ENCODE data around the gene PRDM5.
A peak's percentile ranks its signal among the peaks of the same experiment; 100 is the strongest.

PRDM5 gene

DNA sequence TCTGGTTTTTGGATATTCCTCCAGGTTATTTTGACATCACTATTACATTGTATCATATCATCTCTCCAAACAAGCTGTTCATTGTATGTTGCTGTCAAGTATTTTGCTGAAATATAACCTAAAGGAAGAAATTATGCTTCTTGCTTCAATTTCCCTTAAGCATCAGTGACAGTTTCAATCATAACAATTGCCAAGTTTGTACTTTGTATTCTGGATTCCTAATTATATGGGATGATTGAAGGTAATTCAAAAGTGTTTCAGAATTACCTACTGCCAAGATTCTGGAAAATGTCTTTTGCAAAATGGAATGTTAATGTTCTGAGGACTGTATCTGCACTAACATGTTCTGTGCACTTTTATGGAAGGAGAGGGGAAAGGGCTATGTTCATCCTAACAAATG is 228.7 kb downstream of the PRDM5 start:
- Histone ChIP-seq H3K27ac (ENCODE audit: low read length, poor library complexity, severe bottlenecking) (no peak overlapping the region), H3K18ac (ENCODE audit: low read depth in 1 of 2, low read length in 2 of 2) (no peak overlapping the region), H3K9me3 (ENCODE audit: control insufficient read depth, low read length) (no peaks in the 10 kb centered on the region), H2BK15ac (ENCODE audit: low read depth, poor library complexity, severe bottlenecking) (no peak overlapping the region), H3K4me2 (ENCODE audit: low read length, poor library complexity, severe bottlenecking) (no peak overlapping the region), H3K36me3 (ENCODE audit: control insufficient read depth in 1 of 2, insufficient read depth in 2 of 2, low read depth in 1 of 2, low read length in 2 of 2) (no peaks in the 10 kb centered on the region), H3K4ac (ENCODE audit: low read depth in 1 of 2, low read length in 2 of 2) (no peak overlapping the region), H3K4me3 (ENCODE audit: insufficient read depth in 1 of 2, low read depth in 1 of 2, low read length in 2 of 2) (no peak overlapping the region), H2AK5ac (ENCODE audit: low read length, severe bottlenecking) (no peak overlapping the region), H4K8ac (ENCODE audit: low read length) (no peak overlapping the region), H3K23ac (ENCODE audit: low read length in 2 of 2) (no peak overlapping the region), H3K14ac (ENCODE audit: low read length in 2 of 2) (no peak overlapping the region), H2BK12ac (ENCODE audit: low read length in 2 of 2) (no peak overlapping the region), H2AFZ (ENCODE audit: low read depth, low read length) (no peak overlapping the region), H3K4me1 (ENCODE audit: control insufficient read depth, insufficient read depth, low read depth, low read length) (no peaks in the 10 kb centered on the region), H2BK120ac (ENCODE audit: low read depth, low read length) (no peak overlapping the region), H3K9ac (ENCODE audit: low read length) (no peak overlapping the region), H3K27me3 (ENCODE audit: control insufficient read depth in 1 of 2, insufficient read depth in 1 of 2, low read length in 2 of 2) (no peaks in the 10 kb centered on the region), H3K79me1 (replicated peaks; ENCODE audit: low read length, poor library complexity, severe bottlenecking) (no peaks in the 10 kb centered on the region), H2BK5ac (ENCODE audit: low read depth, low read length, poor library complexity, severe bottlenecking) (no peak overlapping the region), H4K91ac (ENCODE audit: low read length) (no peak overlapping the region)
- DNase-seq = no peak

DNA sequence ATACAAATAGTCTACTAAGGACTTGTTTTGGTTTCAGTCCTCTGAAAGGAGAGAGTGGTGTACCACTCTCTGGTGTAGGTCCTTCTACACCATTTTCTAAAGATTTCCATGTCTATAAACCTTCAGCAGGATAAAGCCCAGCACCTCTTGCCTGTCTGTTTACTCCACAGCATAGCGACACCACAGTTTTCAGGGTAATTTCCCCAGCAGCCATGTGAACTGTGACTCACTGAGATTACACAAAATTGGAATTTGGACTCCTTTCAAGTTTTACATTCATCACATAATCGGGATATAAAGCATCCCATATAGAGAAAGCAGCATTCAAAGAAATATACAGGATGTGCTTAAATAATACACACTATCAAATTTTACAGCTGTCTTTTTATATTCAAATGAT is 229.6 kb downstream of the PRDM5 start:
- Histone ChIP-seq H2AFZ (ENCODE audit: low read depth, low read length) (no peak overlapping the region), H3K9ac (ENCODE audit: low read length) (peak overlapping the region; percentile 86), H3K23ac (ENCODE audit: low read length in 2 of 2) (no peak overlapping the region), H2BK120ac (ENCODE audit: low read depth, low read length) (no peak overlapping the region), H3K79me1 (replicated peaks; ENCODE audit: low read length, poor library complexity, severe bottlenecking) (no peaks in the 10 kb centered on the region), H3K9me3 (ENCODE audit: control insufficient read depth, low read length) (no peaks in the 10 kb centered on the region), H3K36me3 (ENCODE audit: control insufficient read depth in 1 of 2, insufficient read depth in 2 of 2, low read depth in 1 of 2, low read length in 2 of 2) (no peaks in the 10 kb centered on the region), H2BK5ac (ENCODE audit: low read depth, low read length, poor library complexity, severe bottlenecking) (no peak overlapping the region), H3K18ac (ENCODE audit: low read depth in 1 of 2, low read length in 2 of 2) (no peak overlapping the region), H2BK15ac (ENCODE audit: low read depth, poor library complexity, severe bottlenecking) (no peak overlapping the region), H3K27ac (ENCODE audit: low read length, poor library complexity, severe bottlenecking) (no peak overlapping the region), H2AK5ac (ENCODE audit: low read length, severe bottlenecking) (no peak overlapping the region), H3K27me3 (ENCODE audit: control insufficient read depth in 1 of 2, insufficient read depth in 1 of 2, low read length in 2 of 2) (no peaks in the 10 kb centered on the region), H3K4me1 (ENCODE audit: control insufficient read depth, insufficient read depth, low read depth, low read length) (no peaks in the 10 kb centered on the region), H4K91ac (ENCODE audit: low read length) (no peak overlapping the region), H2BK12ac (ENCODE audit: low read length in 2 of 2) (no peak overlapping the region), H3K4me3 (ENCODE audit: insufficient read depth in 1 of 2, low read depth in 1 of 2, low read length in 2 of 2) (no peak overlapping the region), H3K4me2 (ENCODE audit: low read length, poor library complexity, severe bottlenecking) (no peak overlapping the region), H3K14ac (ENCODE audit: low read length in 2 of 2) (no peak overlapping the region), H3K4ac (ENCODE audit: low read depth in 1 of 2, low read length in 2 of 2) (no peak overlapping the region), H4K8ac (ENCODE audit: low read length) (no peak overlapping the region)
- DNase-seq = peak; percentile 95
- WGBS = 4% methylated on average over 1 of the region's 2 CpGs

DNA sequence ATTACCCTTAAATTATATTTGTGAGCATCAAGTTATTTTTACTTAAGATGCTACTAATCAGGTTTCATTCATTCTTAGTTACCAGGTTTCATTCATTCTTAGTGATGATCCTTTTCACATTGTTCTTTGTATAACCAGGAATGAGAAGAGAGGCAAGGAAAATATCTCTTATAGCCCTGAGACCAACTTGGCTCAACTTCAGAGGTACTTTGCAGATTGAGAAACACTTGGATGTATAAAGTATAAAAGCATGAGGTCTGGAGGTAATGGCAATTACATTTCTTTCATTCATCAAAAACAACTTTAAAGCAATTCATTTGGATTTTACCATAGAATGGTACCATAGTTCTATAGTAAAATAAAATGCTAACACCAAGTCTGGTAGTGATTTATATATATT is 231.0 kb downstream of the PRDM5 start:
- H3K4me2 ChIP-seq (ENCODE audit: low read length, poor library complexity, severe bottlenecking) = no peak overlapping the region

DNA sequence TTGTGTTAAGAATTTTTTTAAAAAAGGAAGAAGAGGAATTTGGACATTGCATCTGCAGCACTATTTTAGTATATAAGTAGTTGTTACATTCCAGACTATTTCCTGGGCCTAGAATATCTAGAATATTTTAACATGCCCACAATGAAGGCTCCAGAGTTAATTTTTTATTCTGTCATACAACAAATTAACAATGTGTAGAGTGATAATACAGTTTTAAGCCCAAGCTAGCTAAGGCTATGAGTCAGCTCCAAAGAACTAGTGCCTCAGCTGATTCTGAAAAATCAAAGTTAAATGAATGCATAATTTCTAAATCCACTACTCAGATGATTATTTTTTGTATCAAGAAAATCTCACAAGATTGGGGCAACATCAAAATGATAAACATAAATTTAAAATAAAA is 231.4 kb downstream of the PRDM5 start:
- Histone ChIP-seq H2BK12ac (ENCODE audit: low read length in 2 of 2) (no peak overlapping the region), H4K91ac (ENCODE audit: low read length) (no peak overlapping the region), H3K27me3 (ENCODE audit: control insufficient read depth in 1 of 2, insufficient read depth in 1 of 2, low read length in 2 of 2) (no peaks in the 10 kb centered on the region), H3K4ac (ENCODE audit: low read depth in 1 of 2, low read length in 2 of 2) (no peak overlapping the region), H3K36me3 (ENCODE audit: control insufficient read depth in 1 of 2, insufficient read depth in 2 of 2, low read depth in 1 of 2, low read length in 2 of 2) (no peaks in the 10 kb centered on the region), H3K18ac (ENCODE audit: low read depth in 1 of 2, low read length in 2 of 2) (no peak overlapping the region), H2AFZ (ENCODE audit: low read depth, low read length) (no peak overlapping the region), H2BK5ac (ENCODE audit: low read depth, low read length, poor library complexity, severe bottlenecking) (no peak overlapping the region), H3K4me3 (ENCODE audit: insufficient read depth in 1 of 2, low read depth in 1 of 2, low read length in 2 of 2) (no peak overlapping the region), H3K23ac (ENCODE audit: low read length in 2 of 2) (no peak overlapping the region), H2BK15ac (ENCODE audit: low read depth, poor library complexity, severe bottlenecking) (no peak overlapping the region), H3K79me1 (replicated peaks; ENCODE audit: low read length, poor library complexity, severe bottlenecking) (no peaks in the 10 kb centered on the region), H3K9me3 (ENCODE audit: control insufficient read depth, low read length) (no peaks in the 10 kb centered on the region), H3K9ac (ENCODE audit: low read length) (peak overlapping the region; percentile 20), H3K4me1 (ENCODE audit: control insufficient read depth, insufficient read depth, low read depth, low read length) (no peaks in the 10 kb centered on the region), H2AK5ac (ENCODE audit: low read length, severe bottlenecking) (no peak overlapping the region), H3K14ac (ENCODE audit: low read length in 2 of 2) (no peak overlapping the region), H3K4me2 (ENCODE audit: low read length, poor library complexity, severe bottlenecking) (no peak overlapping the region), H4K8ac (ENCODE audit: low read length) (no peak overlapping the region), H2BK120ac (ENCODE audit: low read depth, low read length) (no peak overlapping the region), H3K27ac (ENCODE audit: low read length, poor library complexity, severe bottlenecking) (no peak overlapping the region)
- no peak for DNase-seq

More for the DNA sequence above, 231.0 kb downstream of the PRDM5 start:
- H2AFZ ChIP-seq (ENCODE audit: low read depth, low read length) = no peak overlapping the region
- H3K4me1 ChIP-seq (ENCODE audit: control insufficient read depth, insufficient read depth, low read depth, low read length) = no peaks in the 10 kb centered on the region
- H4K91ac ChIP-seq (ENCODE audit: low read length) = no peak overlapping the region
- no peak overlapping the region for H3K23ac ChIP-seq (ENCODE audit: low read length in 2 of 2)
- no peak overlapping the region for H2BK12ac ChIP-seq (ENCODE audit: low read length in 2 of 2)
- H4K8ac ChIP-seq (ENCODE audit: low read length) = no peak overlapping the region
- H2BK15ac ChIP-seq (ENCODE audit: low read depth, poor library complexity, severe bottlenecking) = no peak overlapping the region
- peak overlapping the region; percentile 20 for H3K9ac ChIP-seq (ENCODE audit: low read length)
- no peak overlapping the region for H2AK5ac ChIP-seq (ENCODE audit: low read length, severe bottlenecking)
- no peak overlapping the region for H3K27ac ChIP-seq (ENCODE audit: low read length, poor library complexity, severe bottlenecking)
- H3K18ac ChIP-seq (ENCODE audit: low read depth in 1 of 2, low read length in 2 of 2) = no peak overlapping the region
- H3K9me3 ChIP-seq (ENCODE audit: control insufficient read depth, low read length) = no peaks in the 10 kb centered on the region
- H3K4me3 ChIP-seq (ENCODE audit: insufficient read depth in 1 of 2, low read depth in 1 of 2, low read length in 2 of 2) = no peak overlapping the region
- H2BK5ac ChIP-seq (ENCODE audit: low read depth, low read length, poor library complexity, severe bottlenecking) = no peak overlapping the region
- no peak overlapping the region for H2BK120ac ChIP-seq (ENCODE audit: low read depth, low read length)
- no peaks in the 10 kb centered on the region for H3K27me3 ChIP-seq (ENCODE audit: control insufficient read depth in 1 of 2, insufficient read depth in 1 of 2, low read length in 2 of 2)
- no peaks in the 10 kb centered on the region for H3K36me3 ChIP-seq (ENCODE audit: control insufficient read depth in 1 of 2, insufficient read depth in 2 of 2, low read depth in 1 of 2, low read length in 2 of 2)
- no peak for DNase-seq
- H3K79me1 ChIP-seq (replicated peaks; ENCODE audit: low read length, poor library complexity, severe bottlenecking) = no peaks in the 10 kb centered on the region
- no peak overlapping the region for H3K4ac ChIP-seq (ENCODE audit: low read depth in 1 of 2, low read length in 2 of 2)
- no peak overlapping the region for H3K14ac ChIP-seq (ENCODE audit: low read length in 2 of 2)
